Measurements from ENCODE around the gene ACIN1.
"Not testable (repeated sequence)": the region's sequence is repeated elsewhere in the genome, so short reads cannot be mapped to it uniquely, and the experiment has no call there.

The ACIN1 gene

DNA sequence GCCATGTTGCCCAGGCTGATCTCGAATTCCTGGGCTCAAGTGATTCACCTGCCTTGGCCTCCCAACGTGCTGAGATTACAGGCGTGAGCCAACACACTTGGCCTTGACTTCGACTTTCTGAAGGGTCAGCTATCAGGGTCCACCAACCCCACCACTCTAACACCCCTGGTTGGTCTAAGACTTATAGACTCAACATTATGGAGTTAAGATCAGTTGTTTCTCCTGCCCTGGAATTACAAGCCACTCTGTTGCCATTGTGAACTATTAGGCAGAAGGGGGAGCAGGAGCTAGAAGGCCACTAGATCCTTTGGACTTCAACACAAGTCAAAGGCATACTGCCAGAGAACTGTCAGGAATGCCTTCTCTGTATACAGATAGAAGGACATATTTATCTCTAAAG is 54.8 kb downstream of the ACIN1 start:
- no peak for DNase-seq

- no peak for DNase-seq
These were observed 59.4 kb downstream of the ACIN1 start for GRCh38 chr14:23035303-23036144.

- no peak for DNase-seq
These were observed 60.2 kb downstream of the ACIN1 start, which contains the start of gene PSMB5 for GRCh38 chr14:23034498-23035302. Gene PSMB5 (minus strand): TSS chr14:23034900. CDS start chr14:23034881, 19 bp downstream.

DNA sequence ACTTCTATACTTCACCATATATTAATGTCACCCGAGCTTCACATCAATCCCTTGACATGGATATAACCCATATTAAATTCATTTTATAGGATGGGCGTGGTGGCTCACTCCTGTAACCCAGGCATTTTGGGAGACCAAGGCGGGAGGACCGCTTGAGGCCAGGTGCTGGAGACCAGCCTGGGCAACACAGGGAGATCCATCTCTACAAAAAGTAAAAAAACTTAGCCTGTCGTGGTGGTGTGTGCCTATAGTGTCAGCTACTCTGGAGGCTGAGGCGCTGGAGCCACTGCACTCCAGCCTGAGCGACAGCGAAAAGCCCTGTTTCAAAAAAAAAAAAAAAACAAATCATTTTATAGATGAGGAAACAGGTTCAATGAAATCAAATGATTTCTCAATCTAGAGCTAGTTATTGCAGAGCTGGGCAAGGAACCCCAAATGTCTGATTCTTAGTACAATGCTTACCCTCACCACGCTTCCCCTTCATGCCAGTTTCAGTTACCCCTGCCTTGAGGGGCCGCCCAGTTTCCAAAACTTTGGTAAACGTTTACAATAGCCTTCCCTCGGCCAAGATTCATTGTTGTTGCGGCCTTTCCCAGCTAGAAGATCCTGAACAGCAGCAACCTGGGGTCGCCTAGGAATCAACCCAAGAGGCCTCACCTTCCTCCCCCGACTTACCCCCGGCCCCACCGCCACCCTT is 61.0 kb downstream of the ACIN1 start:
- no peak for DNase-seq

DNA sequence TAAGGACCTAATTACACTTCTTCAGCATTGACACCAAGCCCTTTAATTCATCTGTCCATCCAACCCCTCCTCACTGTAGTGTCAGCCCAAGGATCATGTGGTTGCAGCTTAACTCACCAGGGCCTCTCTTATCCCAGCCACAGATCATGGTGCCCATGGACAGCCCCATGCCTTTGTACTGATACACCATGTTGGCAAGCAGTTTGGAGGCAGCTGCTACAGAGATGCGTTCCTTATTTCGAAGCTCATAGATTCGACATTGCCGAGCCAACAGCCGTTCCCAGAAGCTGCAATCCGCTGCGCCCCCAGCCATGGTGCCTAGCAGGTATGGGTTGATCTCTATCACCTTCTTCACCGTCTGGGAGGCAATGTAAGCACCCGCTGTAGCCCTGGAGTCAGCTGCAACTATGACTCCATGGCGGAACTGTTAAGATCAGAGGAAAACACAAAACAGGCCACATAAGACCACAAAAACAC is 61.6 kb downstream of the ACIN1 start:
- no peak for DNase-seq

GRCh38 chr14:23030936-23031335 is 64.0 kb downstream of the ACIN1 start:
- no peak for DNase-seq

GRCh38 chr14:23028799-23029198 is 66.1 kb downstream of the ACIN1 start:
- DNase-seq, result no peak

GRCh38 chr14:23025151-23025814 is 69.7 kb downstream of the ACIN1 start:
- DNase-seq, result no peak

- no peak for DNase-seq
These were observed 70.3 kb downstream of the ACIN1 start for GRCh38 chr14:23024612-23025075.

- no peak for DNase-seq
These were observed 71.2 kb downstream of the ACIN1 start for GRCh38 chr14:23023795-23024152.

GRCh38 chr14:23023022-23023794 is 71.7 kb downstream of the ACIN1 start:
- DNase-seq, result no peak

DNA sequence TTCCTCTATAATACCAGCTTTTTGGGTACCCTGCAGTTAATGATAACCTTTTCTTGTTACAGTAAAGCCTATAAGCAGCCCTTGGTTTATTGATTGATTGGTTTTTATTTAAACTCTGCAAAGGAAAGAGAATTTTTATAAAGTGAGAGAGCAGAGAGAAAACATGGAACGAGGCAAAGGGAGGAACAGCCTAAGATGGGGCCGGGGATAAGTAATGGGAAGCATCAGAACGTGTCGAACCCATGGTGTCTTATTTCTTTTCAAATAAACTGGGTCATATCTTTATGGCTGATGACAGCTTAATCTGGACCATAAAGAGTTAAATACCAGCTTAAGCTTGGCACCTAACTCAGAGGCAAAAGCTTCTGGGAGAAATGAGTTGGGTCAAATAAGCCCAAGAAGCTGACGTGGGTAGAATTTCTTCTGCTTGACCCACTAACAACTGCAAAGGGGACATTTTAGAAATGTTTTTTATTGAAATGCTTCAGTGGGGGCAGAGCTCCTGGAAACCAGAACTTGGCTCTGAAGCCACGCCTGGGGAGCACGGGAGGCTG is 73.0 kb downstream of the ACIN1 start:
- DNase-seq, result no peak

GRCh38 chr14:23021434-23021833 is 73.5 kb downstream of the ACIN1 start:
- DNase-seq, result no peak

DNA sequence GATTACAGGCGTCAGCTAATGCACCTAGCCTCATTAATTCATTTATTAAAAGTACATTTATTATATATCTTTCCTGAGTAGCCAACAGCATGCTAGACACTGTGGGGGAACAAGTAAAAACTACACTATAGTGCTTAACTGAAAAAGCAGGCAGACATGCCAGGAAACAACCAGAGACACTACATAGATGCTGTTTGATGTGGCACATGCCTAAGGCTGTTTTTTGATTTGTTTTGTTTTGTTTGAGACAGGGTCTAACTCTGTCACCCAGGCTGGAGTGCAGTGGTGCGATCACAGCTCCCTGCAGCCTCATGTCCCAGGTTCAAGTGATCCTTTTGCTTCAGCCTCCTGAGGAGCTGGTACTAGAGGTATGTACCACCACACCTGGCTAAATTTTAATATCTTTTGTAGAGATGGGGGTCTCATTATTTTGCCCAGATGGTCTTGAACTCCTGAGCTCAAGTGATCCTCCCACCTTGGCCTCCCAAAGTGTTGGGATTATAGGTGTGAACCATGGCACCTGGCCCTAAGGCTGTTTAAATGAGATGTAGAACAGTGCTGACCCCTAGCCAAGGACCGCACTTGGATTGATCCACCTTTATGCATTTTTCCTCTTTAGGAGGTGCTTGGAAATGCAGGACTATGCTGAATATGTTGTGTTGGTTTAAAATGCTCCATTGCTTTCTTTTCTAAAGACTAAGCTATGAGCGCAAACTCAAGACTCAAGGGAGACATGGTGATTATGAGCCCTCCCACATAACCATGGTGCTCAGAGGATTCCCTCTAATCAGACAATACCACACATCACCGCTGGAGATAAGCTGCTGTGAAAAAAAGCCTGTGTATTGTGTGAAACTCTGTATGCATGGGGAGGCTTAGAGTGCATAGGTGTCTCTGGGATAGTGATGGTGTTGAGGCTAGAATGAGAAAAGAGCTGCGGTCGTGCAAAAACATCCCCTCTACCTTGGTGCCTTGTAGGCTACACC is 74.5 kb downstream of the ACIN1 start:
- DNase-seq, result no peak

DNA sequence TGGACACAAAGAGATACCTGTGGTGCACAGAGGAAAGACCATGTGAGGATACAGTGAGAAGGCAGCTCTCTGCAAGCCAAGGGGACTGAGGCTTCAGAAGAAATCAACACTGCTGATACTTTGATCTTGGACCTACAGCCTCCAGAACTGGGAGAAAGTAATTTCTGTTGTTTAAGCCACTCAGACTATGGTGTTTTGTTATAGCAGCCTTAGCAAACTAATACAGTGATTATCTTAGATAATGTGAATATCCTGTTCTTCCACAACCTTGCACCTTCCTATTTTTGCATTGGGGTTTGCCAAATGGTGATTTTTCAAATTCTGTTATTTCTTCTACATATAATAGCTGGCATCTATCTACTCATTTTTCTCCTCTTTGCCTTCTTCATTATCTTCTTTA is 76.8 kb downstream of the ACIN1 start:
- no peak for DNase-seq

- no peak for DNase-seq
These were observed 77.8 kb downstream of the ACIN1 start for GRCh38 chr14:23017091-23017490.

GRCh38 chr14:23015618-23016017 is 79.3 kb downstream of the ACIN1 start:
- no peak for DNase-seq

DNA sequence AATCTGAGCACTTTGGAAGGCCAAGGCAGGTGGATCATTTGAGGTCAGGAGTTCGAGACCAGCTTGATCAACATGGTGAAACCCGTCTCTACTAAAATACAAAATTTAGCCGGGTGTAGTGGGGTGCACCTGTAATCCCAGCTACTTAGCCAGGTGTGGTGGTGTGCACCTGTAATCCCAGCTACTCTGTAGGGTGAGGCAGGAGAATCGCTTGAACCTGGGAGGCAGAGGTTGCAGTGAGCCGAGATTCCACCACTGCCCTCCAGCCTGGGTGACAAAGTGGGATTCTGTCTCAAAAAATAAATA is 81.2 kb downstream of the ACIN1 start:
- not testable (repeated sequence) for DNase-seq

- no peak for DNase-seq
These were observed 81.7 kb downstream of the ACIN1 start for GRCh38 chr14:23013054-23013748.

Measured in SHP77 treated with DMSO at 0.1 percent for 48 hours (cell line).